Neural cell (in vitro differentiated cells): ENCODE measurements around the gene HPS1. TPM values are rescaled to one million over a fixed set of nuclear protein-coding genes. Genes with fewer than 3 reads are reported as not detected.

Source experiments
- H2AFZ ChIP-seq: fragments of 200-600, 300-800 bp; sonication (generic), shearing (Covaris generic); 2 replicates; pipeline ENCODE4 v1.6.0; 2014; ENCODE audit warnings: low read depth, mild to moderate bottlenecking, antibody characterized with exemption, low read length, moderate library complexity
- H3F3A ChIP-seq: fragments of 200-600 bp; shearing (Covaris generic); 2 replicates; pipeline ENCODE4 v1.6.1; 2016; ENCODE audit warnings: mild to moderate bottlenecking, moderate library complexity, mixed read lengths, antibody characterized with exemption, low read length; ENCODE audit not compliant: insufficient read depth, poor library complexity, severe bottlenecking
- H3K27ac ChIP-seq: fragments of 200-600, 300-800 bp; sonication (generic), shearing (Covaris generic); 2 replicates; pipeline ENCODE4 v1.5.1; 2014; ENCODE audit warnings: mild to moderate bottlenecking, low read length, moderate library complexity
- H3K27me3 ChIP-seq: fragments of 300-800, 200-600 bp; sonication (generic), shearing (Covaris generic); 2 replicates; pipeline ENCODE4 v1.6.0; 2014; ENCODE audit warnings: mild to moderate bottlenecking, low read depth, low read length, moderate library complexity; ENCODE audit not compliant: insufficient read depth
- H3K36me3 ChIP-seq: fragments of 300-800, 200-600 bp; sonication (generic), shearing (Covaris generic); 2 replicates; pipeline ENCODE4 v1.5.1; 2014; ENCODE audit warnings: mild to moderate bottlenecking, antibody characterized with exemption, low read length, moderate library complexity; ENCODE audit not compliant: insufficient read depth
- H3K4me2 ChIP-seq: fragments of 300-800, 200-600 bp; sonication (generic), shearing (Covaris generic); 2 replicates; pipeline ENCODE4 v1.6.0; 2014; ENCODE audit warnings: mild to moderate bottlenecking, low read length
- H3K4me3 ChIP-seq: fragments of 300-800, 200-600 bp; sonication (generic), shearing (Covaris generic); 2 replicates; pipeline ENCODE4 v1.5.1; 2014; ENCODE audit warnings: mild to moderate bottlenecking, low read length, moderate library complexity
- H3K79me2 ChIP-seq: fragments of 200-600 bp; shearing (Covaris generic); replicated peaks from 2 replicates; pipeline ENCODE4 v1.6.0; 2014; ENCODE audit warnings: mild to moderate bottlenecking, low read length, moderate library complexity; ENCODE audit not compliant: insufficient read depth
- H3K9ac ChIP-seq: fragments of 300-800, 200-600 bp; sonication (generic), shearing (Covaris generic); 2 replicates; pipeline ENCODE4 v1.6.1; 2016; ENCODE audit warnings: mild to moderate bottlenecking, low read length, mixed read lengths
- H3K9me2 ChIP-seq: fragments of 200-600 bp; shearing (Covaris generic); 2 replicates; pipeline ENCODE4 v1.6.1; 2016; ENCODE audit warnings: mild to moderate bottlenecking, low read length, mixed read lengths; ENCODE audit not compliant: insufficient read depth
- H3K9me3 ChIP-seq: fragments of 200-600, 300-800 bp; sonication (generic), shearing (Covaris generic); 2 replicates; pipeline ENCODE4 v1.6.1; 2016; ENCODE audit warnings: mild to moderate bottlenecking, mixed run types, low read length, moderate library complexity, mixed read lengths
- H4K20me1 ChIP-seq: fragments of 200-600 bp; shearing (Covaris generic); 2 replicates; pipeline ENCODE4 v1.6.1; 2016; ENCODE audit warnings: mild to moderate bottlenecking, mixed run types; ENCODE audit not compliant: insufficient read depth
- CTCF ChIP-seq: fragments of 450-650 bp; IDR thresholded peaks from 2 replicates; pipeline ENCODE4 v1.5.1; 2014; ENCODE audit warnings: antibody characterized with exemption, mild to moderate bottlenecking, moderate library complexity; ENCODE audit not compliant: poor library complexity, severe bottlenecking
- EP300 ChIP-seq: fragments of 450-650 bp; conservative IDR thresholded peaks from 2 replicates; pipeline ENCODE4 v1.6.1; 2014; ENCODE audit warnings: antibody characterized with exemption, mild to moderate bottlenecking, moderate library complexity; ENCODE audit not compliant: poor library complexity, severe bottlenecking
- EZH2 ChIP-seq: fragments of 200-600, 300-800 bp; shearing (Covaris generic), sonication (generic); IDR thresholded peaks from 2 replicates; pipeline ENCODE4 v1.6.1; 2014; ENCODE audit warnings: antibody characterized with exemption, low read length, borderline replicate concordance, mild to moderate bottlenecking; ENCODE audit not compliant: insufficient read depth, poor library complexity, severe bottlenecking
- MXI1 ChIP-seq: fragments of 450-650 bp; conservative IDR thresholded peaks from 2 replicates; pipeline ENCODE4 v1.6.1; 2014; ENCODE audit warnings: antibody characterized with exemption, mild to moderate bottlenecking; ENCODE audit not compliant: poor library complexity, severe bottlenecking
- POLR2AphosphoS5 ChIP-seq: IDR thresholded peaks from 2 replicates; pipeline ENCODE4 v1.6.1; 2012
- RAD21 ChIP-seq: fragments of 450-650 bp; conservative IDR thresholded peaks from 2 replicates; pipeline ENCODE4 v1.6.1; 2014; ENCODE audit warnings: antibody characterized with exemption, mild to moderate bottlenecking, moderate library complexity
- REST ChIP-seq: IDR thresholded peaks from 2 replicates; pipeline ENCODE4 v1.6.1; 2012; ENCODE audit warnings: borderline replicate concordance
- SMC3 ChIP-seq: fragments of 450-650 bp; conservative IDR thresholded peaks from 2 replicates; pipeline ENCODE4 v1.6.1; 2014; ENCODE audit warnings: antibody characterized with exemption, mild to moderate bottlenecking, moderate library complexity; ENCODE audit not compliant: poor library complexity
- TAF1 ChIP-seq: IDR thresholded peaks from 2 replicates; pipeline ENCODE4 v1.6.1; 2012; ENCODE audit warnings: low read depth
- polyA minus RNA-seq: library from RNA; depleted of rRNA, polyadenylated mRNA; stranded (reverse); fragments of >200 nt; gene quantifications from 2 replicates; pipeline ENCODE4 v1.2.3, GENCODE V29; 2014
- polyA plus RNA-seq: library from polyadenylated mRNA; depleted of rRNA; stranded (reverse); fragments of >200 nt; gene quantifications from 2 replicates; pipeline ENCODE4 v1.2.3, GENCODE V29; 2014

Gene HPS1
- 1.4 and 1.7 TPM in 2 replicates for polyA plus RNA-seq
- 1.2 and 1.4 TPM in 2 replicates for polyA minus RNA-seq

GRCh38 chr10:98446661-98447221 is at the start of gene HPS1:
Gene HPS1, minus strand, starts transcription at chr10:98446935. Its CDS starts 3,695 bp downstream, at chr10:98443240.
- Histone ChIP-seq H3K9me2 (no peaks in the 10 kb centered on the region), H3K27ac (no peak within 1 kb of the TSS), H3K9me3 (no peaks in the 10 kb centered on the region)

GRCh38 chr10:98492763-98493162 is 46.0 kb upstream of the HPS1 start:
- H3K36me3 ChIP-seq, result no peaks in the 10 kb centered on the region
- no peak overlapping the region for H3K9ac ChIP-seq
- no peak overlapping the region for H2AFZ ChIP-seq
- no peaks in the 10 kb centered on the region for H3K9me3 ChIP-seq
- no peak overlapping the region for H3K4me3 ChIP-seq
- H3F3A ChIP-seq, result no peaks in the 10 kb centered on the region
- H3K4me2 ChIP-seq, result no peak overlapping the region
- H3K27me3 ChIP-seq, result no peaks in the 10 kb centered on the region
- H4K20me1 ChIP-seq, result no peaks in the 10 kb centered on the region
- H3K27ac ChIP-seq, result no peak overlapping the region
- H3K9me2 ChIP-seq, result no peaks in the 10 kb centered on the region
- H3K79me2 ChIP-seq, result no peaks in the 10 kb centered on the region
- TF ChIP-seq RAD21 (no peak), EZH2 (no peak), MXI1 (no peak), CTCF (no peak), EP300 (no peak), SMC3 (no peak), POLR2AphosphoS5 (no peak), TAF1 (no peak)

More at GRCh38 chr10:98446661-98447221, at the start of gene HPS1:
- no peaks in the 10 kb centered on the region for H3K79me2 ChIP-seq
- no peak within 1 kb of the TSS for H3K9ac ChIP-seq
- peak within 1 kb of the TSS; percentile 21 for H2AFZ ChIP-seq
- H3F3A ChIP-seq, result no peaks in the 10 kb centered on the region
- H3K36me3 ChIP-seq, result no peaks in the 10 kb centered on the region
- H3K27me3 ChIP-seq, result no peaks in the 10 kb centered on the region
- H3K4me3 ChIP-seq, result peak within 1 kb of the TSS; percentile 54
- no peak within 1 kb of the TSS for H3K4me2 ChIP-seq
- TF ChIP-seq RAD21 (no peak), MXI1 (no peak), EZH2 (no peak), SMC3 (no peak), CTCF (no peak), EP300 (no peak), TAF1 (no peak), POLR2AphosphoS5 (no peak), REST (no peak)
- H4K20me1 ChIP-seq, result no peaks in the 10 kb centered on the region
